CD4-positive, alpha-beta memory T cell (primary cell): ENCODE results near the gene INCA1. TPM values are rescaled to one million over a fixed set of nuclear protein-coding genes. Genes with fewer than 3 reads are reported as not detected.
A peak's percentile ranks its signal among the peaks of the same experiment; 100 is the strongest.

Experiments
- CTCF ChIA-PET: fragments of 350-600 bp; sonication (Branson Sonifier 250); formaldehyde crosslinking; loops from one replicate; lab custom pipeline; 2021; ENCODE audit warnings: inconsistent platforms; ENCODE audit not compliant: partially characterized antibody; lab: Charles Lee
- POLR2A ChIA-PET: fragments of 350-600 bp; sonication (Branson Sonifier 250); formaldehyde crosslinking; loops from one replicate; lab custom pipeline; 2021; ENCODE audit not compliant: partially characterized antibody; lab: Charles Lee
- DNase-seq, 5 donors: peaks; one replicate each; pipeline versions ENCODE4 v3.0.0 to v3.0.0-alpha.2; 2020 to 2022; ENCODE audit warnings: mixed read lengths in 1 of 5
- H3K27ac ChIP-seq: one replicate; pipeline ENCODE4 v1.7.0; 2013; ENCODE audit warnings: low read depth, low read length
- H3K27me3 ChIP-seq: 2 replicates; pipeline ENCODE4 v1.7.0; 2013; ENCODE audit warnings: mild to moderate bottlenecking, low read length, moderate library complexity; ENCODE audit not compliant: insufficient read depth
- H3K36me3 ChIP-seq: 2 replicates; pipeline ENCODE4 v1.7.0; 2013; ENCODE audit warnings: mild to moderate bottlenecking, low read length, moderate library complexity; ENCODE audit not compliant: insufficient read depth
- H3K4me1 ChIP-seq: 2 replicates; pipeline ENCODE4 v1.7.0; 2013; ENCODE audit warnings: mild to moderate bottlenecking, low read length, moderate library complexity; ENCODE audit not compliant: insufficient read depth
- H3K4me3 ChIP-seq, 2 donors: one replicate each; pipeline ENCODE4 v1.7.0; 2013; ENCODE audit warnings: low read length in 2 of 2, mild to moderate bottlenecking in 1 of 2
- H3K9me3 ChIP-seq, 2 donors: one replicate each; pipeline ENCODE4 v1.7.0; 2013; ENCODE audit warnings: low read length in 2 of 2, control low read depth in 1 of 2; ENCODE audit not compliant: control insufficient read depth in 1 of 2
- H3K27ac Mint-ChIP-seq, 7 donors: one replicate each; pipeline ENCODE4 v1.8.0; 2020 to 2021; ENCODE audit warnings: mixed read lengths in 7 of 7, mild to moderate bottlenecking in 6 of 7, inconsistent platforms in 3 of 7, moderate library complexity in 3 of 7
- H3K27me3 Mint-ChIP-seq, 2 donors: one replicate each; pipeline ENCODE4 v1.8.0; 2020 to 2021; ENCODE audit warnings: mixed read lengths in 2 of 2
- H3K36me3 Mint-ChIP-seq, 2 donors: one replicate each; pipeline ENCODE4 v1.8.0; 2020 to 2021; ENCODE audit warnings: mixed read lengths in 2 of 2, inconsistent platforms in 1 of 2, mild to moderate bottlenecking in 1 of 2
- H3K4me1 Mint-ChIP-seq, 4 donors: one replicate each; pipeline ENCODE4 v1.8.0; 2020 to 2021; ENCODE audit warnings: mixed read lengths in 4 of 4, mild to moderate bottlenecking in 1 of 4
- H3K4me3 Mint-ChIP-seq, 8 donors: one replicate each; pipeline ENCODE4 v1.8.0; 2020 to 2021; ENCODE audit warnings: mixed read lengths in 8 of 8, mild to moderate bottlenecking in 7 of 8, moderate library complexity in 6 of 8, inconsistent platforms in 3 of 8
- H3K9me3 Mint-ChIP-seq, 8 donors: one replicate each; pipeline ENCODE4 v1.8.0; 2020 to 2021; ENCODE audit warnings: mixed read lengths in 8 of 8, mild to moderate bottlenecking in 5 of 8, inconsistent platforms in 3 of 8, moderate library complexity in 1 of 8
- intact Hi-C: fragments of 100-400 bp; cut with micrococcal nuclease; formaldehyde crosslinking; loops from one replicate; pipeline ENCODE4 v1.15.1; 2023
- microRNA-seq: library from miRNA; unstranded; fragments of <30 nt; microRNA quantifications from one replicate; pipeline ENCODE4 v1.2.0, GENCODE V29; 2021; ENCODE audit warnings: borderline replicate concordance, borderline number of aligned reads, borderline microRNAs expressed, mixed read lengths
- polyA plus RNA-seq, 2 donors: library from polyadenylated mRNA; unstranded; fragments of 300-500 nt; fragmentation: Illumina TruSeq; gene quantifications; one replicate each; pipeline ENCODE4 v1.2.3, GENCODE V29; 2021
- total RNA-seq, 2 experiments: library from RNA; stranded (reverse); gene quantifications; one replicate each; pipeline ENCODE4 v1.2.3, GENCODE V29; 2021

INCA1 gene
- total and polyA plus RNA-seq, 4 experiments from 2014 or later, result 0.26 to 0.71 (median 0.51) TPM

DNA sequence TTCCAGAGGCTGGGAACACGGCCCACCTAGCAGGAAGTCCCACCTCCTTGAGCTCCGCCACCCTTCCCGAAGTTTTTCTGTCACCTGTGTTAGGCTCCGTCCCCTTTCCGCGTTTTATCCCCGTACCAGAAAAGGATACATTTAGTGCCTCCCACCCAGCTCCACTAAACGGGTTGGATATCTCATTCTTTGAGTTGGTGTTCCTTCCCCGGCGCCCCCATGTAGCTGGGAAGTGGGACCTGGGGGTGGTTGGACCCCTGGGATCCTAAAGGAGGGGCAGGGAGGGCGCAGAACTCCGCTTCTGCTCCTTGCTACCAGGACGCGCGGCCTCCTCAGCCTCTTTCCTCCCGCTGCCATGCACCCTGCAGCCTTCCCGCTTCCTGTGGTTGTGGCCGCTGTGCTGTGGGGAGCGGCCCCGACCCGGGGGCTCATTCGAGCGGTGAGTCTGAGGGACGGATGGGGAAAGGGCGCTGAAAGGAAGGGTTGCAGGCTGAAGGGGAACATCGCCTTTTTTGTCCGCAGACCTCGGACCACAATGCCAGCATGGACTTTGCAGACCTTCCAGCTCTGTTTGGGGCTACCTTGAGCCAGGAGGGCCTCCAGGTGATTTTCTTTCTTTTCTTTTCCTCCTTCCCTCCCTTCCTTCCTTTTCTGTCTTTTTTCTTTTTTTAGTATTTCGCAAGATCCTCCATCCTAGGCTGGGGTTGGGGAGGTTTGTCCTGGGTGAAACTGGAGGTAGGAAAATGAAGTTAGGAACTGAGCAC lies 56.6 kb downstream of the INCA1 start:
- no peaks in the 10 kb centered on the region for H3K9me3 ChIP-seq
- Mint-ChIP-seq H3K4me1 (peaks cover 51 to 77% (median 61%) of the 10 kb centered on the region in 4 donors), H3K27ac (peak overlapping the region; percentile 92 to 100 (median 98)), H3K4me3 (peak overlapping the region; percentile 95 to 100 (median 98)), H3K9me3 (peaks cover 0 to 2% (median 0%) of the 10 kb centered on the region in 8 donors), H3K36me3 (peaks cover 37 to 60% of the 10 kb centered on the region in 2 donors), H3K27me3 (no peaks in the 10 kb centered on the region)
- intact Hi-C loops, result loop anchor here (1.0 to 5.0 kb wide), 7 partner anchors 8 to 230 kb away; partner anchors contain the start of genes ARRB2, CAMTA2, CHRNE and MED11
- peak overlapping the region; percentile 99 for H3K4me3 ChIP-seq
- peak overlapping the region; percentile 81 for H3K27ac ChIP-seq
- H3K36me3 ChIP-seq, result peaks cover 38% of the 10 kb centered on the region
- no peaks in the 10 kb centered on the region for H3K27me3 ChIP-seq
- ChIA-PET CTCF (interaction anchor here (0.6 to 3.1 kb wide), 14 partner anchors 11 to 231 kb away, joined by 3 to 19 read pairs (median 4); partner anchors contain the start of genes ARRB2, CAMTA2, CHRNE and ENO3), POLR2A (interaction anchor here (0.6 to 25.3 kb wide), 26 partner anchors 9 to 797 kb away, joined by 3 to 973 read pairs (median 7); partner anchors contain the start of genes ARRB2, C17orf107, CAMTA2 and CHRNE)
- H3K4me1 ChIP-seq, result peaks cover 65% of the 10 kb centered on the region
- peak; percentile 25 to 53 (median 37) for DNase-seq

DNA sequence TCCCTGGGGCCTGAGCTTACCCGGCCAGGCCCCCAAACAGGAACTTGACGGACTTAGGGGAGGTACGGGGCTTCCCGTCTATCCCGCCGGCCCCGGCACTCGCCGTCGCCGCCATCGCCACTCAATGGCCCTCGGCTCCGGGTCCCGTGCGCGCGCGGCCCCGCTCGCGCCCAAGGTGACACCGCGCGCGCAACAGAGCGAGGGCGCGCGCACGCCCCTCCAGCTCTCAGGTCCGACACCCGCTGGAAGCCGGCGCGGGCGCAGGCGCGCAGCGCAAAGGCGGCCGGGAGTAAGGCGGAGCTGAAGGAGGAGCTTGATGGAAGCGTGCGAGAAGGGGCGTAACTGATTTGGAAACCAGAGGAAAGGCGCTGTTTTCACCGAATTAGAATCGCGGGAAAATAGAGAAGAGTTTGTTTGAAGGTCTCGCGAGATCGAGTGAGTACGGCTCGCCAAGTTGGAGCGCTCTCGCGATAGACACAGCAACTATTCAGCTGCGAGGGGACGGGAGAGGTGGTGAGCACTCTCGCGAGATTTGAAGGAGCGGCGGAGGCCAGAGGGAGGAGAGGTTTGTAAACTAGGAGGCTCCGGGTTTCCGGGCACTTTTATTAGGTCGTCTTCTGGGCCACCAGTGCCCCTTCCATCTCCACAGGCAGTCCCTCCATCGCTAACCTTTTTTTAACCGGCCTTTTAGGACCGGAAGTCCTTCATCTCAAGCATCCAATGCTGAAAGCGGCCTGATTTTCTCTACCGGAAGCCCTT lies 57.3 kb downstream of the INCA1 start, which contains the start of the genes RNF167 and SLC25A11:
Gene RNF167 (plus strand): TSS at position 473 of the 759 bp plus-strand sequence. CDS start 642 bp downstream, outside the sequence.
Gene SLC25A11 (minus strand): TSS at position 251 of the 759 bp plus-strand sequence. CDS start 136 bp downstream, at position 115.
- peaks cover 57% of the 10 kb centered on the region for H3K4me1 ChIP-seq
- H3K4me3 Mint-ChIP-seq, result peak within 1 kb of the TSS; percentile 95 to 100 (median 98)
- peaks cover 30 to 52% of the 10 kb centered on the region in 2 donors for H3K36me3 Mint-ChIP-seq
- ChIA-PET CTCF (interaction anchor here (0.6 to 3.1 kb wide), 17 partner anchors 12 to 230 kb away, joined by 3 to 19 read pairs (median 4); partner anchors contain the start of genes ARRB2, CAMTA2, CHRNE and ENO3), POLR2A (interaction anchor here (0.6 to 25.3 kb wide), 33 partner anchors 10 to 796 kb away, joined by 3 to 973 read pairs (median 5); partner anchors contain the start of genes ARRB2, C17orf107, CAMTA2 and CHRNE)
- H3K27ac ChIP-seq, result peak within 1 kb of the TSS; percentile 81
- H3K27me3 Mint-ChIP-seq, result no peaks in the 10 kb centered on the region
- intact Hi-C loops, result loop anchor here (1.0 to 5.0 kb wide), 7 partner anchors 8 to 230 kb away; partner anchors contain the start of genes ARRB2, CAMTA2, CHRNE and MED11
- peaks cover 0 to 2% (median 0%) of the 10 kb centered on the region in 8 donors for H3K9me3 Mint-ChIP-seq
- peaks cover 43 to 71% (median 54%) of the 10 kb centered on the region in 4 donors for H3K4me1 Mint-ChIP-seq
- DNase-seq, result peak; percentile 96 to 99 (median 99)
- H3K27me3 ChIP-seq, result no peaks in the 10 kb centered on the region
- H3K27ac Mint-ChIP-seq, result peak within 1 kb of the TSS; percentile 92 to 100 (median 98)
- H3K36me3 ChIP-seq, result peaks cover 31% of the 10 kb centered on the region
- H3K9me3 ChIP-seq, result no peaks in the 10 kb centered on the region
- H3K4me3 ChIP-seq, result peak within 1 kb of the TSS; percentile 99

DNA sequence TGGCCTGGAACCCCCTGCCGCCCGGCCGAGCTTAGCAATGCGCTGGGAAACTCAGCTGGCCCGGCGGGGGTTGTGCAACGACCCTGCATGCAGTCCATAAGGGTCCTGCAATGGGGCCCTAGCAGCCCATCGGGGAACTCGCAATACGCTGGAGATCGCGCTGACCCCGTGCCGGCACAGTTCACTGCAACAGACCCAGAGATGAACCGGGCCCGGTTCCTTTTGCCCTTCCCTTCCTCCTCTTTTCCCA lies 57.9 kb downstream of the INCA1 start:
- peak overlapping the region; percentile 89 to 99 for H3K4me3 ChIP-seq
- H3K27ac ChIP-seq, result peak overlapping the region; percentile 81
- H3K4me1 ChIP-seq, result peaks cover 54% of the 10 kb centered on the region
- peak overlapping the region; percentile 91 to 100 (median 97) for H3K4me3 Mint-ChIP-seq
- H3K27ac Mint-ChIP-seq, result peak overlapping the region; percentile 89 to 99 (median 92)
- peaks cover 27 to 47% of the 10 kb centered on the region in 2 donors for H3K36me3 Mint-ChIP-seq
- no peaks in the 10 kb centered on the region for H3K9me3 ChIP-seq
- peaks cover 26% of the 10 kb centered on the region for H3K36me3 ChIP-seq
- no peaks in the 10 kb centered on the region for H3K27me3 ChIP-seq
- ChIA-PET CTCF (interaction anchor here (0.6 to 3.1 kb wide), 14 partner anchors 12 to 230 kb away, joined by 3 to 19 read pairs (median 4); partner anchors contain the start of genes ARRB2, CAMTA2, CHRNE and SPAG7), POLR2A (interaction anchor here (0.7 to 25.3 kb wide), 28 partner anchors 10 to 796 kb away, joined by 3 to 973 read pairs (median 6); partner anchors contain the start of genes ARRB2, C17orf107, CAMTA2 and CHRNE)
- H3K4me1 Mint-ChIP-seq, result peaks cover 41 to 69% (median 53%) of the 10 kb centered on the region in 4 donors
- no peaks in the 10 kb centered on the region for H3K27me3 Mint-ChIP-seq
- DNase-seq, result no peak
- intact Hi-C loops, result no loop called here
- H3K9me3 Mint-ChIP-seq, result peaks cover 0 to 2% (median 0%) of the 10 kb centered on the region in 8 donors

DNA sequence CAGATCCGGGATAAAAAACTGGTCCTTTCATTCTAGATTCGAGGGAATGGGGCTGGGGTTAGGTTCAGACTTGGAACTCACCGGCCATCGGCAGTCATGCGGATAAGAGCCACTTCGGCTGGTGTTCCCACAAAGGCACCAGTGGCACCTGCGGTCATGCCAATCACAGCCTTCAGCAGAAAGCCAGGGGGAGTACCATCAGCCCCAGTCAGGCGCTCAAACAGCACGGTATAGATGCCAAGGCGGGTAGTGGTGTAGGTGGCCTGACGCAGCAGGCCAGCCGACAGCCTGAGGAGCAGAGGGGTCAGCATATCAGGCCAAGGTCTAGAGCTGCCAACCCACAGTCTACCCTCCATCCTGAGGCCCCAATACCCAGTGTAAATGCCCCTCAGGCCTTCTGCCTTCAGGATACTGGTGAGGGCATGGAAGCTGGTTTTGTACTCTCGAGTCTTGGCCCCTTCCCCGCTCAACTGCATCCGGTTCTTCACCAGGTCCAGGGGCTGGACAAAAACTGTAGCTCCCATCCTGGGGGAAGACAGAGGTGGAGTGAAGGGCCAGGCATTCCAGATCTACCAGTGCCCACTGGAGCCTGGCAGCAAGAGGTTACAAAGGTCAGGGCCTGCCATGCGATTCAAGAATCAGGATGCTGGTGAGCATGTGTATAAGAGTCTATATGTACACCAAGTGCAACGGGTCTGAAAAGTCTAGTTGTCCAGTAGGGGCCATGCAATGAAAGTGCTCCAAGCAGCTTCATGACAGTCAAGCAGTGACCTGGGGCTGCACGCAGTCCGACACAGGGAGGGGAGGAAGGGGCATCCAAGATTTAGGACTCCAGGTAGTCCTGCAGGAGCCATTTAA lies 58.4 kb downstream of the INCA1 start:
- CTCF ChIA-PET, result interaction anchor here (1.3 to 3.1 kb wide), 9 partner anchors 19 to 149 kb away, joined by 3 to 19 read pairs (median 5); partner anchors contain the start of genes CAMTA2, CHRNE and SPAG7
- peaks cover 0 to 2% (median 0%) of the 10 kb centered on the region in 8 donors for H3K9me3 Mint-ChIP-seq
- Histone ChIP-seq H3K27me3 (no peaks in the 10 kb centered on the region), H3K4me1 (peaks cover 54% of the 10 kb centered on the region), H3K9me3 (no peaks in the 10 kb centered on the region), H3K36me3 (peaks cover 26% of the 10 kb centered on the region), H3K27ac (peak overlapping the region; percentile 81), H3K4me3 (peak overlapping the region; percentile 89 to 99)
- POLR2A ChIA-PET, result interaction anchor here (0.8 to 25.3 kb wide), 15 partner anchors 11 to 795 kb away, joined by 3 to 973 read pairs (median 10); partner anchors contain the start of genes ARRB2, C17orf107, CAMTA2 and CHRNE
- H3K36me3 Mint-ChIP-seq, result peaks cover 23 to 42% of the 10 kb centered on the region in 2 donors
- H3K27ac Mint-ChIP-seq, result peak overlapping the region; percentile 89 to 99 (median 92)
- H3K27me3 Mint-ChIP-seq, result no peaks in the 10 kb centered on the region
- peak overlapping the region; percentile 91 to 100 (median 97) for H3K4me3 Mint-ChIP-seq
- intact Hi-C loops, result no loop called here
- no peak for DNase-seq
- peaks cover 41 to 69% (median 53%) of the 10 kb centered on the region in 4 donors for H3K4me1 Mint-ChIP-seq

Small RNAs within 50 kb of the gene (microRNA-seq; reads per million reads assigned to microRNA genes)
- not detected for gene MIR6864
- not detected for gene MIR6865

Other genes starting within 250 kb of the INCA1 start
- not detected for gene TM4SF5, start 225.6 kb downstream of the INCA1 start, total RNA-seq
- gene TM4SF5, start 225.6 kb downstream of the INCA1 start, polyA plus RNA-seq, result not detected
- under 1 TPM in 1 of 2 experiments, not detected in 1; 0.50 TPM for gene VMO1, start 211.2 kb downstream of the INCA1 start, total RNA-seq
- not detected for gene VMO1, start 211.2 kb downstream of the INCA1 start, polyA plus RNA-seq
- gene GLTPD2, start 208.6 kb downstream of the INCA1 start, total RNA-seq, result not detected
- not detected for gene GLTPD2, start 208.6 kb downstream of the INCA1 start, polyA plus RNA-seq
- gene PSMB6, start 201.4 kb downstream of the INCA1 start, total RNA-seq, result 10 to 100 TPM; 44.4 to 46.4 TPM
- gene PSMB6, start 201.4 kb downstream of the INCA1 start, polyA plus RNA-seq, result 100 to 1,000 TPM; 235 to 462 TPM
- 10 to 100 TPM; 30.8 to 37.5 TPM for gene PLD2, start 190.4 kb downstream of the INCA1 start, total RNA-seq
- 1 to 10 TPM; 1.9 to 5.0 TPM for gene PLD2, start 190.4 kb downstream of the INCA1 start, polyA plus RNA-seq
- 100 to 1,000 TPM; 134 to 139 TPM for gene MINK1, start 164.2 kb downstream of the INCA1 start, total RNA-seq
- gene MINK1, start 164.2 kb downstream of the INCA1 start, polyA plus RNA-seq, result 10 to 100 TPM in 1 of 2 donors, 1 to 10 TPM in 1; 4.3 to 43.6 TPM
- gene C17orf107, start 98.0 kb downstream of the INCA1 start, total RNA-seq, result 1 to 10 TPM; 4.3 to 5.0 TPM
- under 1 TPM; 0.50 to 0.68 TPM for gene C17orf107, start 98.0 kb downstream of the INCA1 start, polyA plus RNA-seq
- gene CHRNE, start 94.4 kb downstream of the INCA1 start, total RNA-seq, result 1 to 10 TPM in 1 of 2 experiments, under 1 TPM in 1; 0.64 to 1.3 TPM
- under 1 TPM; 0.08 to 0.21 TPM for gene CHRNE, start 94.4 kb downstream of the INCA1 start, polyA plus RNA-seq
- gene GP1BA, start 65.2 kb downstream of the INCA1 start, total RNA-seq, result not detected
- not detected for gene GP1BA, start 65.2 kb downstream of the INCA1 start, polyA plus RNA-seq
- gene SLC25A11, start 57.5 kb downstream of the INCA1 start, total RNA-seq, result 10 to 100 TPM; 43.5 to 49.5 TPM
- gene SLC25A11, start 57.5 kb downstream of the INCA1 start, polyA plus RNA-seq, result 100 to 1,000 TPM in 1 of 2 donors, 10 to 100 TPM in 1; 55.1 to 101 TPM
- gene RNF167, start 57.3 kb downstream of the INCA1 start, total RNA-seq, result 100 to 1,000 TPM; 154 to 172 TPM
- 10 to 100 TPM; 52.4 to 61.5 TPM for gene RNF167, start 57.3 kb downstream of the INCA1 start, polyA plus RNA-seq
- 100 to 1,000 TPM; 560 to 585 TPM for gene PFN1, start 49.0 kb downstream of the INCA1 start, total RNA-seq
- 1,000 to 10,000 TPM; 2,226 to 2,605 TPM for gene PFN1, start 49.0 kb downstream of the INCA1 start, polyA plus RNA-seq
- 10 to 100 TPM; 16.2 to 21.8 TPM for gene ENO3, start 46.4 kb downstream of the INCA1 start, total RNA-seq
- 1 to 10 TPM; 1.5 to 2.4 TPM for gene ENO3, start 46.4 kb downstream of the INCA1 start, polyA plus RNA-seq
- 10 to 100 TPM; 36.7 to 38.4 TPM for gene SPAG7, start 29.7 kb downstream of the INCA1 start, total RNA-seq
- 100 to 1,000 TPM in 1 of 2 donors, 10 to 100 TPM in 1; 94.1 to 133 TPM for gene SPAG7, start 29.7 kb downstream of the INCA1 start, polyA plus RNA-seq
- 10 to 100 TPM; 63.0 to 84.8 TPM for gene CAMTA2, start 9.8 kb downstream of the INCA1 start, total RNA-seq
- 10 to 100 TPM in 1 of 2 donors, 1 to 10 TPM in 1; 4.6 to 25.4 TPM for gene CAMTA2, start 9.8 kb downstream of the INCA1 start, polyA plus RNA-seq
- 10 to 100 TPM; 29.8 to 36.9 TPM for gene KIF1C, start 428 bp upstream of the INCA1 start, total RNA-seq
- gene KIF1C, start 428 bp upstream of the INCA1 start, polyA plus RNA-seq, result 10 to 100 TPM in 1 of 2 donors, 1 to 10 TPM in 1; 1.8 to 10.8 TPM
- under 1 TPM; 0.53 to 0.58 TPM for gene SLC52A1, start 37.9 kb upstream of the INCA1 start, total RNA-seq
- under 1 TPM; 0.20 to 0.29 TPM for gene SLC52A1, start 37.9 kb upstream of the INCA1 start, polyA plus RNA-seq
- gene ZFP3, start 80.9 kb upstream of the INCA1 start, total RNA-seq, result 10 to 100 TPM; 12.0 to 13.0 TPM
- 1 to 10 TPM in 1 of 2 donors, under 1 TPM in 1; 0.52 to 1.3 TPM for gene ZFP3, start 80.9 kb upstream of the INCA1 start, polyA plus RNA-seq
- gene ZNF232, start 114.4 kb upstream of the INCA1 start, total RNA-seq, result 10 to 100 TPM; 18.7 to 19.7 TPM
- gene ZNF232, start 114.4 kb upstream of the INCA1 start, polyA plus RNA-seq, result 1 to 10 TPM; 2.8 to 9.8 TPM
- gene USP6, start 118.5 kb upstream of the INCA1 start, total RNA-seq, result under 1 TPM in 1 of 2 experiments, not detected in 1; 0.14 TPM
- gene USP6, start 118.5 kb upstream of the INCA1 start, polyA plus RNA-seq, result under 1 TPM; 0.02 TPM
- 10 to 100 TPM; 28.9 to 30.7 TPM for gene ZNF594, start 194.3 kb upstream of the INCA1 start, total RNA-seq
- 1 to 10 TPM in 1 of 2 donors, under 1 TPM in 1; 0.57 to 2.6 TPM for gene ZNF594, start 194.3 kb upstream of the INCA1 start, polyA plus RNA-seq
- gene SCIMP, start 237.3 kb upstream of the INCA1 start, total RNA-seq, result under 1 TPM; 0.19 to 0.32 TPM
- 1 to 10 TPM in 1 of 2 donors, under 1 TPM in 1; 0.08 to 1.5 TPM for gene SCIMP, start 237.3 kb upstream of the INCA1 start, polyA plus RNA-seq